OCI-LY7 (cell line): ENCODE data around the gene GRK5. TPM values are rescaled to one million over a fixed set of nuclear protein-coding genes. Genes with fewer than 3 reads are reported as not detected.

Experiments
- BruUV-seq: library from RNA; stranded (reverse); fragments of 400-500 nt; replicated peaks from 2 replicates; lab custom pipeline; 2021; lab: Mats Ljungman, UMichigan
- CTCF ChIA-PET: fragments of 300-600 bp; sonication (Branson Sonifier 250); formaldehyde crosslinking; loops from one replicate; lab custom pipeline; 2022; ENCODE audit warnings: antibody characterized with exemption; ENCODE audit not compliant: unreplicated experiment; lab: Charles Lee
- POLR2A ChIA-PET: fragments of 300-600 bp; sonication (Branson Sonifier 250); formaldehyde crosslinking; loops from one replicate; lab custom pipeline; 2022; ENCODE audit warnings: antibody characterized with exemption; lab: Charles Lee
- DNase-seq: peaks from one replicate; pipeline ENCODE4 v3.0.0-alpha.2; 2015; ENCODE audit warnings: low spot score
- H2AFZ ChIP-seq: fragments of 200-600 bp; sonication (generic), shearing (Covaris generic); 2 replicates; pipeline ENCODE4 v1.6.1; 2014; ENCODE audit warnings: mild to moderate bottlenecking, antibody characterized with exemption, low read length, moderate library complexity
- H3K27ac ChIP-seq: fragments of 200-600 bp; sonication (generic); 2 replicates; pipeline ENCODE4 v1.5.1; 2014; ENCODE audit warnings: mixed run types, low read depth, mild to moderate bottlenecking, moderate library complexity, low read length, inconsistent platforms; ENCODE audit not compliant: poor library complexity, severe bottlenecking
- H3K36me3 ChIP-seq: fragments of 200-600 bp; sonication (generic); 2 replicates; pipeline ENCODE4 v1.6.1; 2014; ENCODE audit warnings: mild to moderate bottlenecking, antibody characterized with exemption, low read length, moderate library complexity, mixed read lengths; ENCODE audit not compliant: insufficient read depth
- H3K4me1 ChIP-seq: fragments of 200-600 bp; sonication (generic); 2 replicates; pipeline ENCODE4 v1.5.1; 2014; ENCODE audit warnings: mild to moderate bottlenecking, low read length; ENCODE audit not compliant: insufficient read depth, poor library complexity, severe bottlenecking
- H3K4me2 ChIP-seq: fragments of 200-600 bp; sonication (generic); 2 replicates; pipeline ENCODE4 v1.6.1; 2014; ENCODE audit warnings: mild to moderate bottlenecking, low read length
- H3K4me3 ChIP-seq: fragments of 200-600 bp; sonication (generic); 2 replicates; pipeline ENCODE4 v1.5.1; 2014; ENCODE audit warnings: mild to moderate bottlenecking, low read depth, low read length; ENCODE audit not compliant: poor library complexity, severe bottlenecking
- H3K79me2 ChIP-seq: fragments of 200-600 bp; sonication (generic); 2 replicates; pipeline ENCODE4 v1.6.1; 2016; ENCODE audit warnings: low read depth, mild to moderate bottlenecking, low read length, moderate library complexity, mixed read lengths; ENCODE audit not compliant: insufficient read depth
- H3K9me2 ChIP-seq: fragments of 200-600 bp; sonication (generic); 2 replicates; pipeline ENCODE4 v1.6.1; 2016; ENCODE audit warnings: mild to moderate bottlenecking, low read length, mixed read lengths; ENCODE audit not compliant: insufficient read depth
- H3K9me3 ChIP-seq: fragments of 200-600 bp; sonication (generic); 2 replicates; pipeline ENCODE4 v1.6.1; 2014; ENCODE audit warnings: mild to moderate bottlenecking, mixed run types, low read length, mixed read lengths
- H4K20me1 ChIP-seq: fragments of 200-600 bp; sonication (generic); 2 replicates; pipeline ENCODE4 v1.6.1; 2014; ENCODE audit warnings: mild to moderate bottlenecking, antibody characterized with exemption, low read length, moderate library complexity, mixed read lengths; ENCODE audit not compliant: insufficient read depth
- CTCF ChIP-seq: fragments of 200-600 bp; sonication (generic); conservative IDR thresholded peaks from 2 replicates; pipeline ENCODE4 v1.5.1; 2014; ENCODE audit warnings: mild to moderate bottlenecking, antibody characterized with exemption, low read length, moderate library complexity, mixed read lengths
- EZH2phosphoT487 ChIP-seq: fragments of 200-600 bp; sonication (generic); IDR thresholded peaks from 2 replicates; pipeline ENCODE4 v1.6.1; 2018; ENCODE audit warnings: low read depth, borderline replicate concordance, mild to moderate bottlenecking, mixed run types, antibody characterized with exemption, low read length, moderate library complexity, mixed read lengths
- intact Hi-C: fragments of 100-400 bp; cut with micrococcal nuclease; formaldehyde crosslinking; loops from one replicate; pipeline ENCODE4 v1.10.0; 2022; ENCODE audit not compliant: unreplicated experiment
- total RNA-seq, 2 experiments: library from RNA; depleted of rRNA in 1 of 2; stranded (reverse); fragments of >200 nt in 1 of 2; shearing (Covaris generic) in 1 of 2; gene quantifications; 2 replicates each; pipeline ENCODE4 v1.2.3, GENCODE V29; 2014 to 2022

The GRK5 gene
- total RNA-seq, 2 experiments from 2014 or later: 4.7 to 10.2 TPM

- ChIA-PET POLR2A (interaction anchor here (0.6 to 0.7 kb wide), 2 partner anchors 112 to 218 kb away, joined by 3 to 5 read pairs; no protein-coding TSS in a partner anchor), CTCF (no interaction called here)
- H3K79me2 ChIP-seq: no peaks in the 10 kb centered on the region
- no peak for DNase-seq
- no peak overlapping the region for H3K4me3 ChIP-seq
- H3K9me2 ChIP-seq: no peaks in the 10 kb centered on the region
- H3K27ac ChIP-seq: no peak overlapping the region
- H4K20me1 ChIP-seq: 0 out of 2 replicates have a peak, but pooled peaks cover 6% of the 10 kb centered on the region
- BruUV-seq: no TSS peak
- no peak overlapping the region for H3K4me2 ChIP-seq
- H2AFZ ChIP-seq: no peak overlapping the region
- TF ChIP-seq EZH2phosphoT487 (no peak), CTCF (no peak)
- no peaks in the 10 kb centered on the region for H3K4me1 ChIP-seq
- no peaks in the 10 kb centered on the region for H3K9me3 ChIP-seq
- intact Hi-C loops: no loop called here
- H3K36me3 ChIP-seq: no peaks in the 10 kb centered on the region
Measured at GRCh38 chr10:119319161-119319919, 112.0 kb downstream of the GRK5 start.

GRCh38 chr10:119319920-119320258, 112.5 kb downstream of the GRK5 start:
- intact Hi-C loops: no loop called here
- Histone ChIP-seq H3K4me2 (no peak overlapping the region), H3K27ac (no peak overlapping the region), H2AFZ (no peak overlapping the region), H3K4me1 (no peaks in the 10 kb centered on the region), H3K4me3 (no peak overlapping the region), H3K9me2 (no peaks in the 10 kb centered on the region), H4K20me1 (0 out of 2 replicates have a peak, but pooled peaks cover 6% of the 10 kb centered on the region), H3K79me2 (no peaks in the 10 kb centered on the region), H3K36me3 (no peaks in the 10 kb centered on the region), H3K9me3 (no peaks in the 10 kb centered on the region)
- CTCF ChIA-PET: no interaction called here
- POLR2A ChIA-PET: interaction anchor here (0.7 kb wide), 1 partner anchor 113 kb away, joined by 3 read pairs; no protein-coding TSS in a partner anchor
- TF ChIP-seq CTCF: no peak
- no peak for TF ChIP-seq EZH2phosphoT487
- no peak for DNase-seq
- no TSS peak for BruUV-seq

- H3K4me3 ChIP-seq: no peak overlapping the region
- intact Hi-C loops: no loop called here
- CTCF ChIA-PET: interaction anchor here (1.3 kb wide), 1 partner anchor 13 kb away, joined by 5 read pairs; no protein-coding TSS in a partner anchor
Measured at GRCh38 chr10:119320981-119321380, 113.6 kb downstream of the GRK5 start.

More at GRCh38 chr10:119320981-119321380, 113.6 kb downstream of the GRK5 start:
- Histone ChIP-seq H3K4me2 (no peak overlapping the region), H3K4me1 (no peaks in the 10 kb centered on the region), H3K79me2 (no peaks in the 10 kb centered on the region), H2AFZ (no peak overlapping the region), H3K9me3 (no peaks in the 10 kb centered on the region), H4K20me1 (0 out of 2 replicates have a peak, but pooled peaks cover 6% of the 10 kb centered on the region), H3K36me3 (no peaks in the 10 kb centered on the region), H3K27ac (no peak overlapping the region), H3K9me2 (no peaks in the 10 kb centered on the region)
- BruUV-seq: no TSS peak
- no peak for DNase-seq
- POLR2A ChIA-PET: interaction anchor here (0.9 to 1.2 kb wide), 2 partner anchors 9 to 11 kb away, joined by 3 read pairs; no protein-coding TSS in a partner anchor
- TF ChIP-seq EZH2phosphoT487 (no peak), CTCF (no peak)
